ENCODE results near the gene CACNA1C. TPM values are rescaled to one million over a fixed set of nuclear protein-coding genes. Genes with fewer than 3 reads are reported as not detected.

Gene CACNA1C
- total RNA-seq, 1 experiment from 2014 or later: 1.1 TPM

- WGBS (ENCODE audit: extremely low coverage, insufficient read length, low lambda C conversion rate): no CpG with 5 or more reads among the region's 5 CpGs
- Histone ChIP-seq H4K8ac (replicated peaks; ENCODE audit: insufficient read length, low read depth, low read length) (no peak overlapping the region), H3K9ac (ENCODE audit: extremely low read depth, insufficient read length, low read length) (no peak overlapping the region), H2BK120ac (ENCODE audit: low read depth, low read length, poor library complexity, severe bottlenecking) (no peak overlapping the region), H2BK5ac (ENCODE audit: insufficient read length, low read length) (no peak overlapping the region), H2AK5ac (ENCODE audit: insufficient read length, low read length) (no peak overlapping the region), H2BK15ac (ENCODE audit: low read depth, low read length) (no peak overlapping the region), H3K79me2 (ENCODE audit: insufficient read depth, low read length) (no peaks in the 10 kb centered on the region), H3K9me3 (ENCODE audit: control insufficient read depth, low read depth, low read length) (no peaks in the 10 kb centered on the region), H3T11ph (ENCODE audit: low read length) (no peak overlapping the region), H3K79me1 (ENCODE audit: insufficient read depth, low read depth, low read length, poor library complexity, severe bottlenecking) (no peaks in the 10 kb centered on the region), H4K20me1 (ENCODE audit: control insufficient read depth, insufficient read depth, insufficient read length) (no peaks in the 10 kb centered on the region), H2BK20ac (ENCODE audit: low read depth, low read length, poor library complexity, severe bottlenecking) (no peak overlapping the region), H3K56ac (ENCODE audit: insufficient read length, low read depth, low read length) (no peak overlapping the region), H3K27ac (ENCODE audit: insufficient read length, low read depth, low read length) (no peak overlapping the region), H2BK12ac (ENCODE audit: insufficient read length, low read depth, low read length) (no peak overlapping the region), H3K18ac (ENCODE audit: insufficient read length, low read depth, low read length) (no peak overlapping the region), H4K91ac (ENCODE audit: insufficient read length, low read depth, low read length) (no peak overlapping the region), H3K4ac (ENCODE audit: low read depth, low read length) (no peak overlapping the region), H3K23me2 (ENCODE audit: insufficient read length, low read depth, low read length, poor library complexity, severe bottlenecking) (no peaks in the 10 kb centered on the region), H3K27me3 (ENCODE audit: insufficient read depth, low read length) (no peaks in the 10 kb centered on the region), H3K14ac (ENCODE audit: insufficient read depth, low read length) (no peak overlapping the region), H3K23ac (ENCODE audit: insufficient read length, low read depth, low read length) (no peak overlapping the region), H4K5ac (ENCODE audit: insufficient read length, low read depth, low read length) (no peak overlapping the region), H2AFZ (ENCODE audit: low read length) (no peak overlapping the region), H3K4me2 (ENCODE audit: insufficient read depth, insufficient read length, low read length) (no peak overlapping the region), H3K4me1 (ENCODE audit: insufficient read depth, low read length) (no peaks in the 10 kb centered on the region)
- Mint-ChIP-seq H3K36me3 (ENCODE audit: insufficient read depth in 1 of 3, low read depth in 3 of 3) (no peaks in the 10 kb centered on the region), H3K9me3 (no peaks in the 10 kb centered on the region), H3K27me3 (ENCODE audit: low read depth) (peaks cover 2% of the 10 kb centered on the region; the same call in 1 of the 2 replicates), H3K27ac (no peak overlapping the region), H3K4me1 (no peaks in the 10 kb centered on the region), H3K4me3 (no peak overlapping the region)
- DNase-seq: no peak
- no peak for TF ChIP-seq CTCF (conservative IDR thresholded peaks at IDR 0.05)
Measured at GRCh38 chr12:2463719-2464118, 410.9 kb downstream of the CACNA1C start.

Data from H9 (cell line).